Osteoblast (primary cell): ENCODE data around the gene ELP4. TPM values are rescaled to one million over a fixed set of nuclear protein-coding genes. Genes with fewer than 3 reads are reported as not detected.

Source experiments
- DNase-seq: peaks from one replicate; pipeline ENCODE4 v3.0.0; 2011; ENCODE audit warnings: low spot score, mixed read lengths; ENCODE audit not compliant: insufficient read length; ENCODE audit errors: missing footprints
- H2AFZ ChIP-seq: 2 replicates; pipeline ENCODE4 v1.6.0; 2011; ENCODE audit warnings: mild to moderate bottlenecking, low read length
- H3K27ac ChIP-seq: 2 replicates; pipeline ENCODE4 v1.5.1; 2011; ENCODE audit warnings: mild to moderate bottlenecking, low read depth, low read length, moderate library complexity
- H3K27me3 ChIP-seq: 2 replicates; pipeline ENCODE4 v1.6.0; 2012; ENCODE audit warnings: mild to moderate bottlenecking, control low read depth, inconsistent platforms, low read length, moderate library complexity; ENCODE audit not compliant: insufficient read depth
- H3K36me3 ChIP-seq: 2 replicates; pipeline ENCODE4 v1.5.1; 2011; ENCODE audit warnings: mild to moderate bottlenecking, low read length, control low read depth, moderate library complexity; ENCODE audit not compliant: insufficient read depth
- H3K4me1 ChIP-seq: 2 replicates; pipeline ENCODE4 v1.5.1; 2011; ENCODE audit warnings: mild to moderate bottlenecking, low read length, control low read depth, moderate library complexity; ENCODE audit not compliant: insufficient read depth
- H3K4me2 ChIP-seq: 2 replicates; pipeline ENCODE4 v1.6.0; 2011; ENCODE audit warnings: mild to moderate bottlenecking, low read length; ENCODE audit not compliant: insufficient read depth
- H3K4me3 ChIP-seq: fragments of 200-600 bp; sonication (generic); 3 replicates; pipeline ENCODE4 v1.5.1; 2012; ENCODE audit warnings: mild to moderate bottlenecking, low read length, inconsistent platforms; ENCODE audit not compliant: insufficient read depth
- H3K79me2 ChIP-seq: 2 replicates; pipeline ENCODE4 v1.6.0; 2012; ENCODE audit warnings: mild to moderate bottlenecking, low read length, control low read depth, inconsistent platforms; ENCODE audit not compliant: insufficient read depth
- H3K9me3 ChIP-seq: 2 replicates; pipeline ENCODE4 v1.5.1; 2011; ENCODE audit warnings: low read depth, low read length, control low read depth
- H4K20me1 ChIP-seq: 2 replicates; pipeline ENCODE4 v1.6.0; 2012; ENCODE audit warnings: mild to moderate bottlenecking, low read length, control low read depth; ENCODE audit not compliant: insufficient read depth
- total RNA-seq: library from RNA; depleted of rRNA; stranded (reverse); fragments of >200 nt; gene quantifications from 2 replicates; pipeline ENCODE4 v1.2.3, GENCODE V29; 2012
- TF ChIP-seq, protein P1 (sequence below): IDR thresholded peaks from 2 replicates; pipeline ENCODE4 v1.5.1; 2011; ENCODE audit warnings: mild to moderate bottlenecking, low read depth, low read length, moderate library complexity; ENCODE audit errors: extremely low read depth

ELP4 gene
- total RNA-seq, 1 donor, result 16.3 TPM

GRCh38 chr11:31652528-31652927 is 143.0 kb downstream of the ELP4 start:
- Histone ChIP-seq H3K36me3 (no peaks in the 10 kb centered on the region), H3K4me2 (no peak overlapping the region), H3K9me3 (no peaks in the 10 kb centered on the region), H3K4me3 (no peak overlapping the region), H3K27ac (no peak overlapping the region), H2AFZ (peak overlapping the region; percentile 49), H3K4me1 (peaks cover 13% of the 10 kb centered on the region), H4K20me1 (no peaks in the 10 kb centered on the region), H3K79me2 (no peaks in the 10 kb centered on the region), H3K27me3 (no peaks in the 10 kb centered on the region)
- TF ChIP-seq, protein P1, sequence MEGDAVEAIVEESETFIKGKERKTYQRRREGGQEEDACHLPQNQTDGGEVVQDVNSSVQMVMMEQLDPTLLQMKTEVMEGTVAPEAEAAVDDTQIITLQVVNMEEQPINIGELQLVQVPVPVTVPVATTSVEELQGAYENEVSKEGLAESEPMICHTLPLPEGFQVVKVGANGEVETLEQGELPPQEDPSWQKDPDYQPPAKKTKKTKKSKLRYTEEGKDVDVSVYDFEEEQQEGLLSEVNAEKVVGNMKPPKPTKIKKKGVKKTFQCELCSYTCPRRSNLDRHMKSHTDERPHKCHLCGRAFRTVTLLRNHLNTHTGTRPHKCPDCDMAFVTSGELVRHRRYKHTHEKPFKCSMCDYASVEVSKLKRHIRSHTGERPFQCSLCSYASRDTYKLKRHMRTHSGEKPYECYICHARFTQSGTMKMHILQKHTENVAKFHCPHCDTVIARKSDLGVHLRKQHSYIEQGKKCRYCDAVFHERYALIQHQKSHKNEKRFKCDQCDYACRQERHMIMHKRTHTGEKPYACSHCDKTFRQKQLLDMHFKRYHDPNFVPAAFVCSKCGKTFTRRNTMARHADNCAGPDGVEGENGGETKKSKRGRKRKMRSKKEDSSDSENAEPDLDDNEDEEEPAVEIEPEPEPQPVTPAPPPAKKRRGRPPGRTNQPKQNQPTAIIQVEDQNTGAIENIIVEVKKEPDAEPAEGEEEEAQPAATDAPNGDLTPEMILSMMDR, result no peak
- no peak for DNase-seq

- H3K27ac ChIP-seq, result peak overlapping the region; percentile 79
- no peak overlapping the region for H3K4me3 ChIP-seq
- peak overlapping the region; percentile 55 for H3K4me2 ChIP-seq
- peaks cover 13% of the 10 kb centered on the region for H3K4me1 ChIP-seq
- H3K36me3 ChIP-seq, result no peaks in the 10 kb centered on the region
- no peak overlapping the region for H2AFZ ChIP-seq
- no peaks in the 10 kb centered on the region for H4K20me1 ChIP-seq
- no peaks in the 10 kb centered on the region for H3K9me3 ChIP-seq
- H3K79me2 ChIP-seq, result no peaks in the 10 kb centered on the region
- TF ChIP-seq, protein P1, result no peak
- no peaks in the 10 kb centered on the region for H3K27me3 ChIP-seq
- DNase-seq, result peak; percentile 0
These were observed 145.9 kb downstream of the ELP4 start for GRCh38 chr11:31655483-31655882.

- Histone ChIP-seq H3K36me3 (no peaks in the 10 kb centered on the region), H3K9me3 (no peaks in the 10 kb centered on the region), H3K4me3 (no peak overlapping the region), H3K27me3 (no peaks in the 10 kb centered on the region), H4K20me1 (no peaks in the 10 kb centered on the region), H2AFZ (peak overlapping the region; percentile 49), H3K79me2 (no peaks in the 10 kb centered on the region), H3K4me1 (peaks cover 13% of the 10 kb centered on the region), H3K27ac (peak overlapping the region; percentile 79), H3K4me2 (peak overlapping the region; percentile 55)
- TF ChIP-seq, protein P1, result no peak
- DNase-seq, result no peak
These were observed 146.5 kb downstream of the ELP4 start for GRCh38 chr11:31656051-31656450.

GRCh38 chr11:31657091-31657490 is 147.5 kb downstream of the ELP4 start:
- Histone ChIP-seq H3K4me1 (peaks cover 13% of the 10 kb centered on the region), H3K4me3 (no peak overlapping the region), H3K27me3 (no peaks in the 10 kb centered on the region), H2AFZ (no peak overlapping the region), H3K9me3 (no peaks in the 10 kb centered on the region), H3K79me2 (no peaks in the 10 kb centered on the region), H3K36me3 (no peaks in the 10 kb centered on the region), H3K4me2 (no peak overlapping the region), H4K20me1 (no peaks in the 10 kb centered on the region), H3K27ac (no peak overlapping the region)
- TF ChIP-seq, protein P1, result no peak
- DNase-seq, result no peak
